Duodenal mucosa (tissue), 2 donors: ENCODE measurements around the gene HNRNPM.

Source experiments
- H3K27ac ChIP-seq: one replicate; pipeline ENCODE4 v1.7.0; 2013; ENCODE audit warnings: low read depth, low read length
- H3K27me3 ChIP-seq, 2 donors: one replicate each; pipeline ENCODE4 v1.7.0; 2013; ENCODE audit warnings: low read length in 2 of 2, control low read depth in 1 of 2; ENCODE audit not compliant: insufficient read depth in 2 of 2, control insufficient read depth in 1 of 2
- H3K36me3 ChIP-seq, 2 donors: one replicate each; pipeline ENCODE4 v1.7.0; 2013; ENCODE audit warnings: low read length in 2 of 2, control low read depth in 1 of 2; ENCODE audit not compliant: insufficient read depth in 2 of 2, control insufficient read depth in 1 of 2
- H3K4me1 ChIP-seq, 2 donors: one replicate each; pipeline ENCODE4 v1.7.0; 2013; ENCODE audit warnings: low read length in 2 of 2, control low read depth in 1 of 2; ENCODE audit not compliant: insufficient read depth in 2 of 2, control insufficient read depth in 1 of 2
- H3K4me3 ChIP-seq, 2 donors: one replicate each; pipeline ENCODE4 v1.7.0; 2013; ENCODE audit warnings: low read length in 2 of 2, low read depth in 1 of 2
- H3K9ac ChIP-seq, 2 donors: one replicate each; pipeline ENCODE4 v1.7.0; 2013; ENCODE audit warnings: low read length in 2 of 2, low read depth in 1 of 2
- H3K9me3 ChIP-seq, 2 donors: one replicate each; pipeline ENCODE4 v1.7.0; 2013; ENCODE audit warnings: low read length in 2 of 2, control low read depth in 1 of 2; ENCODE audit not compliant: control insufficient read depth in 1 of 2

The HNRNPM gene

GRCh38 chr19:8458380-8458779, 13.6 kb downstream of the HNRNPM start:
- no peaks in the 10 kb centered on the region for H3K9me3 ChIP-seq
- H3K4me3 ChIP-seq = no peak overlapping the region
- H3K36me3 ChIP-seq = peaks cover 18 to 44% of the 10 kb centered on the region in 2 donors
- H3K9ac ChIP-seq = no peak overlapping the region
- H3K27ac ChIP-seq = no peak overlapping the region
- peaks cover 25 to 30% of the 10 kb centered on the region in 2 donors for H3K4me1 ChIP-seq
- H3K27me3 ChIP-seq = no peaks in the 10 kb centered on the region

DNA sequence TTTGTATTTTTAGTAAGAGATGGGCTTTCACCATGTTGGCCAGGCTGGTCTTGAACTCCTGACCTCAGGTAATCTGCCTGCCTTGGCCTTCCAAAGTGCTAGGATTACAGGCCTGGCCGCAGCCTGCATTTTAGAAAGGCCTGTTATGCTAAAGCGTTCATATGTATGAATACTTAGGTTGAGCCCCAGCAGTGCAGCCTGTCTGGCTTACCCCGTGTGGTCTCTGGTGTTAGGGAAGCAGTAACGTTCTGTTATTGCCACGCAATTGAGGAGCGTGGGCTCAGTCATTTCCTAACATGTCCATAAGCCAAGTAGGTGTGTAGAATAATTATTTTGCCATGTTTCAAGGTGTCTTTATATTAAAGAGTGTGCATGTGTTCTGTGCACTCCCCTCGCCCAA, 14.3 kb downstream of the HNRNPM start:
- Histone ChIP-seq H3K36me3 (peaks cover 22 to 47% of the 10 kb centered on the region in 2 donors), H3K9ac (peak overlapping the region in 1 of 2 donors; percentile 7), H3K4me1 (peaks cover 24 to 30% of the 10 kb centered on the region in 2 donors), H3K9me3 (no peaks in the 10 kb centered on the region), H3K27me3 (no peaks in the 10 kb centered on the region), H3K27ac (no peak overlapping the region), H3K4me3 (no peak overlapping the region)

DNA sequence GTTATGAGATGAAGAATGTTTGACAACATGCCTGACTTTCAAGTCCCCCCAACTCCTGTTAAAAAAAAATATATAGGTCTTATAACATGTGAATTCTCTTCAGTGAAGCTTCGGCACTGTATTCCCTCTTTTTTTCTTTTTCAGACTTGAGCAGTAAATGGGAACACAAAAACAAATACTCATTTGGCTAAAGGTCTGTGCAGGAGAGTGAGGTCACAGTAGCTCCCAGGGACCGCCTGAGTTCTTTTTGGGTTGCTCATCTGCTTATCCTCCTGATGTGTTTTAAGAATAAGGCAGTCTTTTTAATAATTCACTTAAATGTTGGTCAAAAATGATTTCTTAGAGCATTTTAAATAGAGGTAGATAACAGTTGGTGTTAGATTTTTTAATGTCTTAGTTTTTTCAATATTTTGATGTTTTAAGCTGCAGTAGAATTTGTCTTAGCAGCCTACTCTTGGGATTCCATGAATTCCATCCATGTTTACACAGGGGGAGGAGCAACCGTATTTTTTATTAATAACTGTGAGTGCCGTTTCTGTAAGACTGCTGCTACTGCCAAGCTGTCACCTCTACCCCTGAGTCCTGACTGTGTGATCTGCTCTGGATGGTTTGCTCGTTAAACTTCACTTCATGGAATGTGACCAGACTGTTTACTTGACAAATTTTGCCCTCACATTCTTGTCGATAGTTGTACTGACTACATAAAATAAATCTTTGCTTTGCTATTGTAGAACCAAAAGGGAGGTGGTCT, 14.9 kb downstream of the HNRNPM start:
- no peaks in the 10 kb centered on the region for H3K9me3 ChIP-seq
- peak overlapping the region in 1 of 2 donors; percentile 7 for H3K9ac ChIP-seq
- H3K4me3 ChIP-seq = no peak overlapping the region
- H3K36me3 ChIP-seq = peaks cover 26 to 53% of the 10 kb centered on the region in 2 donors
- no peaks in the 10 kb centered on the region for H3K27me3 ChIP-seq
- no peak overlapping the region for H3K27ac ChIP-seq
- peaks cover 21 to 30% of the 10 kb centered on the region in 2 donors for H3K4me1 ChIP-seq

GRCh38 chr19:8460516-8461298, 15.9 kb downstream of the HNRNPM start:
- H3K27me3 ChIP-seq = no peaks in the 10 kb centered on the region
- H3K36me3 ChIP-seq = peaks cover 32 to 57% of the 10 kb centered on the region in 2 donors
- no peak overlapping the region for H3K4me3 ChIP-seq
- H3K27ac ChIP-seq = no peak overlapping the region
- peaks cover 21 to 30% of the 10 kb centered on the region in 2 donors for H3K4me1 ChIP-seq
- H3K9me3 ChIP-seq = no peaks in the 10 kb centered on the region
- no peak overlapping the region for H3K9ac ChIP-seq

DNA sequence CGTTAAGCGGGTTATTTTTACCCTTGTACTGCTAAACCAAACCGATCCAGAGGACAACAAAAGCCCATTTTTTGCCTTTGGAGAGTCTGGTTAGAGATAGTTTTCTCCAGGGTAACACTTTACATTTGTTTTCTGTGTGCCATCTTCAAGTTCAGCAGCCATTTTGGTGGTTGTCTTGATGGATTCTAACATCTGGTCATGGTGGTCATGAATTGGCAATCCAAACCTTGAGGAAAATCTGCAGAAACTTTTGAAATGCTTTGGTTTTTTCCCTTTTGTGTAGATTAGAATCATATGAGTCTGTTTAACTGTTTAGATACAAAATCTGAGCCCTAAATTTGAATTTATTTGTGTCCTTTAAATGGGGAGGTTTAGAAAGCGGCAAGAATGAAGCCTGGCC, 16.6 kb downstream of the HNRNPM start:
- no peaks in the 10 kb centered on the region for H3K9me3 ChIP-seq
- no peak overlapping the region for H3K27ac ChIP-seq
- H3K27me3 ChIP-seq = no peaks in the 10 kb centered on the region
- peaks cover 32 to 59% of the 10 kb centered on the region in 2 donors for H3K36me3 ChIP-seq
- no peak overlapping the region for H3K4me3 ChIP-seq
- H3K4me1 ChIP-seq = peaks cover 21 to 30% of the 10 kb centered on the region in 2 donors
- H3K9ac ChIP-seq = no peak overlapping the region

GRCh38 chr19:8461891-8462290, 17.1 kb downstream of the HNRNPM start:
- Histone ChIP-seq H3K4me3 (no peak overlapping the region), H3K27ac (no peak overlapping the region), H3K27me3 (no peaks in the 10 kb centered on the region), H3K9ac (no peak overlapping the region), H3K9me3 (no peaks in the 10 kb centered on the region), H3K36me3 (peaks cover 28 to 59% of the 10 kb centered on the region in 2 donors), H3K4me1 (peaks cover 21 to 30% of the 10 kb centered on the region in 2 donors)

DNA sequence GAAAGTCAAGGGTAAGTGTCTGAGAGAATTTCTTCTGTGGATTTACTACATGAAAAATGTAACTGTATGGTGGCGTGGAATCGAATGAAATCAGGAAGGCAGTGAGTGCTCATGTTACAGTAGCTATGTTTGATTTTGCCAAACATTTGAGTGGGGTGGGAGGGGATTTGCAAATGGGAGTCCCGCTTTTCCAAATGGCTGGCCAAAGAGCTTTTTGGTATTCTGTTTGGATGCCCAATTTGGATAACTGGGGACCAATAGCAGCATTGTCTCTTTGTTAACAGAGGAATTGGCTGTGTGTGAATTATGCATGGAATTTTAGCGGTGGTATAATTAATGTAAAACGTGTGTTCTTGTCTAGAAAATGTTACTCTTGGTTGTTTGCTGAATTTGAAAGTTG, 17.8 kb downstream of the HNRNPM start:
- H3K4me3 ChIP-seq = no peak overlapping the region
- H3K27me3 ChIP-seq = no peaks in the 10 kb centered on the region
- H3K36me3 ChIP-seq = peaks cover 33 to 62% of the 10 kb centered on the region in 2 donors
- H3K27ac ChIP-seq = no peak overlapping the region
- no peak overlapping the region for H3K9ac ChIP-seq
- H3K9me3 ChIP-seq = no peaks in the 10 kb centered on the region
- H3K4me1 ChIP-seq = peaks cover 21 to 30% of the 10 kb centered on the region in 2 donors

GRCh38 chr19:8463365-8463764, 18.6 kb downstream of the HNRNPM start:
- Histone ChIP-seq H3K27ac (no peak overlapping the region), H3K9me3 (no peaks in the 10 kb centered on the region), H3K9ac (no peak overlapping the region), H3K27me3 (no peaks in the 10 kb centered on the region), H3K4me3 (no peak overlapping the region), H3K4me1 (peaks cover 21 to 22% of the 10 kb centered on the region in 2 donors), H3K36me3 (peaks cover 34 to 68% of the 10 kb centered on the region in 2 donors)

DNA sequence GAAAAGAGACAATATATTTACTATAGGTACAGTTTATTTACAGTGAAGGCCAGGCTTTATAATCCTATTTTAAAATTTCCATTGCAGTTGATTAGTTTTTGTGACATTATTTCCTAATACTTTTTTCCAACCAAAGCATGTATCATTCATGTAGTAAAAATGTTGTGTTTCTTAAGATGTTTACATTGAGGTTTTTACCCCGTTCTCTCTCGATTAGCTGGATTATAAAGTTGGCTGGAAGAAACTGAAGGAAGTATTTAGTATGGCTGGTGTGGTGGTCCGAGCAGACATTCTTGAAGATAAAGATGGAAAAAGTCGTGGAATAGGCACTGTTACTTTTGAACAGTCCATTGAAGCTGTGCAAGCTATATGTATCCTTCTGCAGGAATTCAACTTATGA, 21.2 kb downstream of the HNRNPM start:
- peaks cover 58 to 85% of the 10 kb centered on the region in 2 donors for H3K36me3 ChIP-seq

GRCh38 chr19:8468124-8468523, 23.3 kb downstream of the HNRNPM start:
- no peaks in the 10 kb centered on the region for H3K4me1 ChIP-seq
- peaks cover 65 to 97% of the 10 kb centered on the region in 2 donors for H3K36me3 ChIP-seq
- H3K9ac ChIP-seq = no peak overlapping the region
- H3K27me3 ChIP-seq = no peaks in the 10 kb centered on the region
- H3K9me3 ChIP-seq = no peaks in the 10 kb centered on the region
- H3K4me3 ChIP-seq = no peak overlapping the region
- H3K27ac ChIP-seq = no peak overlapping the region

More for the DNA sequence above, 21.2 kb downstream of the HNRNPM start:
- H3K4me1 ChIP-seq = peaks cover 0 to under 1% of the 10 kb centered on the region in 2 donors
- no peak overlapping the region for H3K9ac ChIP-seq
- H3K27me3 ChIP-seq = no peaks in the 10 kb centered on the region
- no peak overlapping the region for H3K4me3 ChIP-seq
- H3K27ac ChIP-seq = no peak overlapping the region
- no peaks in the 10 kb centered on the region for H3K9me3 ChIP-seq
